Omental fat pad (tissue), 4 donors: ENCODE measurements around the gene GFOD2. TPM values are rescaled to one million over a fixed set of nuclear protein-coding genes. Genes with fewer than 3 reads are reported as not detected.

Experiments
- ATAC-seq: fragments of 150-250 bp; one replicate; pipeline ENCODE4 v1.9.1; 2016; ENCODE audit warnings: mild to moderate bottlenecking, moderate library complexity; ENCODE audit not compliant: low FRiP score
- DNase-seq: peaks from one replicate; pipeline ENCODE4 v3.0.0-alpha.2; 2019; ENCODE audit warnings: low spot score
- CTCF ChIP-seq, 3 donors: fragments of 450-650 bp; IDR thresholded peaks; one replicate each; pipeline ENCODE4 v1.5.1; 2016 to 2017; ENCODE audit warnings: antibody characterized with exemption in 3 of 3, mild to moderate bottlenecking in 3 of 3, moderate library complexity in 2 of 3
- total RNA-seq, 4 donors: library from RNA; depleted of rRNA; stranded (reverse); fragments of >200 nt; gene quantifications; one replicate each; pipeline ENCODE4 v1.1.0, GENCODE V29; 2016

The GFOD2 gene
- total RNA-seq, 4 donors from 2014 or later: 10.9 to 25.2 (median 20.1) TPM

GRCh38 chr16:67716097-67716496 is 3.0 kb downstream of the GFOD2 start:
- DNase-seq (no peak), ATAC-seq (no peak)
- TF ChIP-seq CTCF (IDR thresholded peaks at IDR 0.05): no peak

- no peak for TF ChIP-seq CTCF (IDR thresholded peaks at IDR 0.05)
- no peak for DNase-seq
- ATAC-seq: no peak
Measured at GRCh38 chr16:67714522-67714921, 4.6 kb downstream of the GFOD2 start.

- DNase-seq: no peak
- no peak for TF ChIP-seq CTCF (IDR thresholded peaks at IDR 0.05)
- ATAC-seq: no peak
Measured at GRCh38 chr16:67713647-67714273, 5.4 kb downstream of the GFOD2 start.

- DNase-seq (no peak), ATAC-seq (no peak)
- no peak for TF ChIP-seq CTCF (IDR thresholded peaks at IDR 0.05)
Measured at GRCh38 chr16:67710607-67711006, 8.5 kb downstream of the GFOD2 start.

GRCh38 chr16:67709050-67709449 is 10.1 kb downstream of the GFOD2 start:
- no peak for ATAC-seq
- DNase-seq: no peak
- TF ChIP-seq CTCF (IDR thresholded peaks at IDR 0.05): no peak

- TF ChIP-seq CTCF (IDR thresholded peaks at IDR 0.05): no peak
- DNase-seq: no peak
- ATAC-seq: no peak
Measured at GRCh38 chr16:67708368-67708771, 10.7 kb downstream of the GFOD2 start.

GRCh38 chr16:67707790-67708189 is 11.3 kb downstream of the GFOD2 start:
- no peak for TF ChIP-seq CTCF (IDR thresholded peaks at IDR 0.05)
- ATAC-seq (no peak), DNase-seq (no peak)
